T-helper 2 cell treated with Interferon-gamma antibody and Interleukin-4, amounts not matched to agents 5 μg/mL and 100 μg/mL, for 36 hours (primary cell): ENCODE data around the gene ALPI.
"Not testable (repeated sequence)": the region's sequence is repeated elsewhere in the genome, so short reads cannot be mapped to it uniquely, and the experiment has no call there.

ENCODE experiments used
- DNase-seq: peaks from one replicate; pipeline ENCODE4 v3.0.0; 2021; ENCODE audit warnings: low spot score
- H3K27ac Mint-ChIP-seq: one replicate; pipeline ENCODE4 v1.8.0; 2021; ENCODE audit warnings: mild to moderate bottlenecking, mixed read lengths
- H3K27me3 Mint-ChIP-seq: one replicate; pipeline ENCODE4 v1.8.0; 2021; ENCODE audit warnings: low read depth, mixed read lengths
- H3K36me3 Mint-ChIP-seq: one replicate; pipeline ENCODE4 v1.8.0; 2021; ENCODE audit warnings: low read depth, mixed read lengths
- H3K4me1 Mint-ChIP-seq: one replicate; pipeline ENCODE4 v1.8.0; 2021; ENCODE audit warnings: low read depth, mixed read lengths
- H3K4me3 Mint-ChIP-seq: one replicate; pipeline ENCODE4 v1.8.0; 2022; ENCODE audit warnings: mild to moderate bottlenecking, moderate library complexity, mixed read lengths
- H3K9me3 Mint-ChIP-seq: one replicate; pipeline ENCODE4 v1.8.0; 2021; ENCODE audit warnings: mixed read lengths

ALPI gene

GRCh38 chr2:232434091-232434490 lies 21.9 kb upstream of the ALPI start:
- no peaks in the 10 kb centered on the region for H3K9me3 Mint-ChIP-seq
- no peak for DNase-seq
- no peaks in the 10 kb centered on the region for H3K4me1 Mint-ChIP-seq
- H3K27me3 Mint-ChIP-seq = no peaks in the 10 kb centered on the region
- H3K27ac Mint-ChIP-seq = no peak overlapping the region
- H3K36me3 Mint-ChIP-seq = no peaks in the 10 kb centered on the region
- H3K4me3 Mint-ChIP-seq = no peak overlapping the region

- Mint-ChIP-seq H3K27me3 (no peaks in the 10 kb centered on the region), H3K9me3 (no peaks in the 10 kb centered on the region), H3K27ac (no peak overlapping the region), H3K4me3 (no peak overlapping the region), H3K4me1 (no peaks in the 10 kb centered on the region), H3K36me3 (no peaks in the 10 kb centered on the region)
- DNase-seq = no peak
Measured at GRCh38 chr2:232434563-232435374, 21.2 kb upstream of the ALPI start.

GRCh38 chr2:232435375-232435648 lies 20.6 kb upstream of the ALPI start:
- Mint-ChIP-seq H3K27ac (no peak overlapping the region), H3K27me3 (no peaks in the 10 kb centered on the region), H3K4me1 (no peaks in the 10 kb centered on the region), H3K36me3 (no peaks in the 10 kb centered on the region), H3K9me3 (no peaks in the 10 kb centered on the region), H3K4me3 (no peak overlapping the region)
- DNase-seq = no peak

- Mint-ChIP-seq H3K27me3 (peaks cover 2% of the 10 kb centered on the region), H3K36me3 (no peaks in the 10 kb centered on the region), H3K4me3 (no peak overlapping the region), H3K9me3 (no peaks in the 10 kb centered on the region), H3K27ac (no peak overlapping the region), H3K4me1 (no peaks in the 10 kb centered on the region)
- DNase-seq = no peak
Measured at GRCh38 chr2:232435805-232436204, 20.1 kb upstream of the ALPI start.

GRCh38 chr2:232436381-232437194 lies 19.4 kb upstream of the ALPI start:
- DNase-seq = no peak
- Mint-ChIP-seq H3K36me3 (no peaks in the 10 kb centered on the region), H3K4me1 (no peaks in the 10 kb centered on the region), H3K4me3 (no peak overlapping the region), H3K27ac (no peak overlapping the region), H3K27me3 (peaks cover 2% of the 10 kb centered on the region), H3K9me3 (no peaks in the 10 kb centered on the region)

- H3K4me3 Mint-ChIP-seq = no peak overlapping the region
- no peaks in the 10 kb centered on the region for H3K9me3 Mint-ChIP-seq
- H3K4me1 Mint-ChIP-seq = no peaks in the 10 kb centered on the region
- peaks cover 2% of the 10 kb centered on the region for H3K27me3 Mint-ChIP-seq
- no peaks in the 10 kb centered on the region for H3K36me3 Mint-ChIP-seq
- DNase-seq = no peak
- no peak overlapping the region for H3K27ac Mint-ChIP-seq
Measured at GRCh38 chr2:232437195-232437571, 18.8 kb upstream of the ALPI start.

GRCh38 chr2:232438091-232438490 lies 17.9 kb upstream of the ALPI start:
- Mint-ChIP-seq H3K27ac (no peak overlapping the region), H3K27me3 (peaks cover 2% of the 10 kb centered on the region), H3K9me3 (no peaks in the 10 kb centered on the region), H3K4me3 (no peak overlapping the region), H3K36me3 (no peaks in the 10 kb centered on the region), H3K4me1 (no peaks in the 10 kb centered on the region)
- DNase-seq = no peak

GRCh38 chr2:232438951-232439757 lies 16.8 kb upstream of the ALPI start:
- Mint-ChIP-seq H3K27me3 (peaks cover 2% of the 10 kb centered on the region), H3K9me3 (no peaks in the 10 kb centered on the region), H3K27ac (no peak overlapping the region), H3K4me3 (no peak overlapping the region), H3K4me1 (no peaks in the 10 kb centered on the region), H3K36me3 (no peaks in the 10 kb centered on the region)
- peak; percentile 15 for DNase-seq

- DNase-seq = no peak
- Mint-ChIP-seq H3K27ac (no peak overlapping the region), H3K9me3 (no peaks in the 10 kb centered on the region), H3K4me1 (no peaks in the 10 kb centered on the region), H3K27me3 (peaks cover 2% of the 10 kb centered on the region), H3K4me3 (no peak overlapping the region), H3K36me3 (no peaks in the 10 kb centered on the region)
Measured at GRCh38 chr2:232439758-232440135, 16.2 kb upstream of the ALPI start.

GRCh38 chr2:232440220-232441018 lies 15.5 kb upstream of the ALPI start:
- peak; percentile 79 for DNase-seq
- H3K4me1 Mint-ChIP-seq, H3K27ac Mint-ChIP-seq, H3K27me3 Mint-ChIP-seq, H3K9me3 Mint-ChIP-seq, H3K4me3 Mint-ChIP-seq, H3K36me3 Mint-ChIP-seq: not testable (repeated sequence)

GRCh38 chr2:232441147-232441651 lies 14.8 kb upstream of the ALPI start:
- no peak for DNase-seq
- Mint-ChIP-seq H3K4me1 (no peaks in the 10 kb centered on the region), H3K27ac (no peak overlapping the region), H3K4me3 (no peak overlapping the region), H3K9me3 (no peaks in the 10 kb centered on the region), H3K36me3 (no peaks in the 10 kb centered on the region), H3K27me3 (peaks cover 2% of the 10 kb centered on the region)

- not testable (repeated sequence) for H3K27me3 Mint-ChIP-seq, H3K27ac Mint-ChIP-seq, H3K4me3 Mint-ChIP-seq, H3K36me3 Mint-ChIP-seq, H3K4me1 Mint-ChIP-seq, H3K9me3 Mint-ChIP-seq, DNase-seq
Measured at GRCh38 chr2:232441922-232442321, 14.0 kb upstream of the ALPI start.

GRCh38 chr2:232442431-232442830 lies 13.5 kb upstream of the ALPI start:
- DNase-seq, H3K4me3 Mint-ChIP-seq, H3K4me1 Mint-ChIP-seq, H3K27ac Mint-ChIP-seq, H3K36me3 Mint-ChIP-seq, H3K27me3 Mint-ChIP-seq, H3K9me3 Mint-ChIP-seq: not testable (repeated sequence)
